ENCODE measurements around the gene MVB12A.

The MVB12A gene

GRCh38 chr19:17419621-17420474 lies at the start of gene MVB12A:
Gene MVB12A, plus strand, starts transcription at chr19:17420047. Its CDS starts 89 bp downstream, at chr19:17420136.
- peak; percentile 97 for DNase-seq

- DNase-seq = no peak
These were observed 42.8 kb upstream of the MVB12A start, which contains the start of gene PLVAP for GRCh38 chr19:17376935-17377600. Gene PLVAP, minus strand, starts transcription at chr19:17377342. Its CDS starts 54 bp downstream, at chr19:17377288.

- DNase-seq = no peak
These were observed 41.6 kb upstream of the MVB12A start for GRCh38 chr19:17378271-17378670.

GRCh38 chr19:17379221-17379631 lies 40.6 kb upstream of the MVB12A start:
- DNase-seq = no peak

- no peak for DNase-seq
These were observed 39.3 kb upstream of the MVB12A start for GRCh38 chr19:17380426-17381138.

- peak; percentile 79 for DNase-seq
These were observed 33.8 kb upstream of the MVB12A start for GRCh38 chr19:17385878-17386611.

- DNase-seq = no peak
These were observed 30.6 kb upstream of the MVB12A start for GRCh38 chr19:17389288-17389687.

- DNase-seq = peak; percentile 33
These were observed 29.7 kb upstream of the MVB12A start for GRCh38 chr19:17389957-17390664.

GRCh38 chr19:17390665-17391370 lies 29.0 kb upstream of the MVB12A start:
- peak; percentile 96 for DNase-seq

GRCh38 chr19:17391371-17392151 lies 28.3 kb upstream of the MVB12A start:
- no peak for DNase-seq

GRCh38 chr19:17393002-17393401 lies 26.8 kb upstream of the MVB12A start:
- DNase-seq = no peak

- DNase-seq = no peak
These were observed 25.9 kb upstream of the MVB12A start, which contains the start of gene CCDC194 for GRCh38 chr19:17393914-17394313. Gene CCDC194, minus strand, starts transcription at chr19:17394196. Its CDS starts 38 bp downstream, at chr19:17394158.

- DNase-seq = peak; percentile 87
These were observed 24.9 kb upstream of the MVB12A start for GRCh38 chr19:17394891-17395415.

- no peak for DNase-seq
These were observed 20.8 kb upstream of the MVB12A start for GRCh38 chr19:17398902-17399527.

GRCh38 chr19:17401628-17402027 lies 18.2 kb upstream of the MVB12A start:
- no peak for DNase-seq

GRCh38 chr19:17402982-17403855 lies 16.6 kb upstream of the MVB12A start:
- peak; percentile 47 for DNase-seq

- no peak for DNase-seq
These were observed 15.8 kb upstream of the MVB12A start for GRCh38 chr19:17404015-17404414.

GRCh38 chr19:17404621-17405249 lies 15.1 kb upstream of the MVB12A start:
- no peak for DNase-seq

Data from CD4-positive, alpha-beta T cell treated with Interleukin-17A for 4 hours (primary cell).